HUDEP-2 (cell line): ENCODE results near the gene PRRC2B.
A peak's percentile ranks its signal among the peaks of the same experiment; 100 is the strongest.
"Not testable (repeated sequence)": the region's sequence is repeated elsewhere in the genome, so short reads cannot be mapped to it uniquely, and the experiment has no call there.

ENCODE experiments used
- DNase-seq, 76 experiments: peaks; one replicate each; lab custom pipeline; 2025; ENCODE audit not compliant: unreplicated experiment in 76 of 76; lab: John Stamatoyannopoulos, UW

Gene PRRC2B

GRCh38 chr9:131385296-131385695 is 8.6 kb upstream of the PRRC2B start:
- DNase-seq, result no peak

GRCh38 chr9:131386281-131386680 is 7.6 kb upstream of the PRRC2B start:
- no peak for DNase-seq

- no peak for DNase-seq
Observed at GRCh38 chr9:131387394-131387793, 6.5 kb upstream of the PRRC2B start.

GRCh38 chr9:131391020-131391419 is 2.9 kb upstream of the PRRC2B start:
- DNase-seq, result no peak

- DNase-seq, result no peak
Observed at GRCh38 chr9:131391504-131391903, 2.4 kb upstream of the PRRC2B start.

- DNase-seq, result peak in 13 of 76 experiments; percentile 7 to 40 (median 21)
Observed at GRCh38 chr9:131394464-131395156, 724 bp downstream of the PRRC2B start.

GRCh38 chr9:131395157-131396098 is 1.5 kb downstream of the PRRC2B start:
- peak in 27 of 76 experiments; percentile 8 to 38 (median 20) for DNase-seq

- not testable (repeated sequence) for DNase-seq
Observed at GRCh38 chr9:131396099-131396479, 2.2 kb downstream of the PRRC2B start.

- peak in 2 of 76 experiments; percentile 5 to 16 for DNase-seq
Observed at GRCh38 chr9:131396626-131397025, 2.7 kb downstream of the PRRC2B start.

- no peak for DNase-seq
Observed at GRCh38 chr9:131397100-131397790, 3.4 kb downstream of the PRRC2B start.

GRCh38 chr9:131398204-131398603 is 4.3 kb downstream of the PRRC2B start:
- DNase-seq, result peak in 3 of 76 experiments; percentile 11 to 24 (median 18)

GRCh38 chr9:131399972-131400371 is 6.1 kb downstream of the PRRC2B start:
- no peak for DNase-seq

- no peak for DNase-seq
Observed at GRCh38 chr9:131400627-131401026, 6.7 kb downstream of the PRRC2B start.

- DNase-seq, result no peak
Observed at GRCh38 chr9:131402073-131402472, 8.2 kb downstream of the PRRC2B start.

GRCh38 chr9:131402738-131403492 is 9.0 kb downstream of the PRRC2B start:
- no peak for DNase-seq

- DNase-seq, result no peak
Observed at GRCh38 chr9:131403493-131403773, 9.5 kb downstream of the PRRC2B start.

GRCh38 chr9:131404581-131404980 is 10.7 kb downstream of the PRRC2B start:
- DNase-seq, result peak in 7 of 76 experiments; percentile 8 to 16 (median 14)

- no peak for DNase-seq
Observed at GRCh38 chr9:131404987-131405386, 11.1 kb downstream of the PRRC2B start.

- no peak for DNase-seq
Observed at GRCh38 chr9:131405428-131405827, 11.5 kb downstream of the PRRC2B start.

GRCh38 chr9:131405858-131406537 is 12.1 kb downstream of the PRRC2B start:
- DNase-seq, result no peak
